ENCODE measurements around the gene PCP2.
A peak's percentile ranks its signal among the peaks of the same experiment; 100 is the strongest.

The PCP2 gene

DNA sequence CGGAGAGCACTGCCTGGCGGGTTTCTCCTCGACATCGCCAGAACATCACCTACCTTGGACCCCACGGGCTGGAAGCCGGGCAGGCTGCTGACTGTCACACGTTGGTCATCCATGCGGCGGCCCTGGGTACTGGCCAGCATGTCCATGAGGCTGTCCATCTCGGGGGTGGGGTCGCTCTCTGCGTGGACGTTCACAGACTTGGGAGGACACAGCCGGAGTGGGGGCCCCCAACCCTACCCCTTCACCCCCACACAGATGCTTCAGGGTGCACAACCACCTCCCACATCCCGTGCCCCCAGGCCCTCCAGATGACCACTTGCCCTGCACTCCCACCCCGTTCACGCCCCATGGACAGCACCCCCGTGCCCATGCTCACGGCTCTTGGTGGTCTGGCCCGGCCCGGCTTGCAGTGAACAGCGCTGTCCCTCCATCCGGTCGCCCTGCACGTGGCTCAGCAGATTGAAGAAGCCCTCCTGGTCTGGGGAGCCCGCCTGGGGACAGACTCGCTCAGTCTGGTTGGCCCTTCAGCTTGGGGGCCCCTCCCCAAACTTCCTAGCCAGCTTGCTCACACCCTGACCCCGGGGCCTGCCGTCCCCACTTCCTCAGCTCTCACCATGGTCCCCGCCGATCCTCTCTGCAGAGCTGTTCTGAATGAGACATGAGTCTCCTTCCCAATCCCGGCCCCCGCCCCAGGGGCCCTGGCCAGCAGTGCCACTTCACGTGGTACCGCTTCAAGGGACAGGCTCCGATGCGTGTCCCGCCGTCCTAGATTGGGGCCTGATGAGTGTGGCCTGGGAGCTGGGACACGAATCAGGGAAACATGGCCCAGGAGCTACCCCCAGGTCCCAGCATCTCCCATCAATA, 947 bp downstream of the PCP2 start:
- TF ChIP-seq, protein P1, sequence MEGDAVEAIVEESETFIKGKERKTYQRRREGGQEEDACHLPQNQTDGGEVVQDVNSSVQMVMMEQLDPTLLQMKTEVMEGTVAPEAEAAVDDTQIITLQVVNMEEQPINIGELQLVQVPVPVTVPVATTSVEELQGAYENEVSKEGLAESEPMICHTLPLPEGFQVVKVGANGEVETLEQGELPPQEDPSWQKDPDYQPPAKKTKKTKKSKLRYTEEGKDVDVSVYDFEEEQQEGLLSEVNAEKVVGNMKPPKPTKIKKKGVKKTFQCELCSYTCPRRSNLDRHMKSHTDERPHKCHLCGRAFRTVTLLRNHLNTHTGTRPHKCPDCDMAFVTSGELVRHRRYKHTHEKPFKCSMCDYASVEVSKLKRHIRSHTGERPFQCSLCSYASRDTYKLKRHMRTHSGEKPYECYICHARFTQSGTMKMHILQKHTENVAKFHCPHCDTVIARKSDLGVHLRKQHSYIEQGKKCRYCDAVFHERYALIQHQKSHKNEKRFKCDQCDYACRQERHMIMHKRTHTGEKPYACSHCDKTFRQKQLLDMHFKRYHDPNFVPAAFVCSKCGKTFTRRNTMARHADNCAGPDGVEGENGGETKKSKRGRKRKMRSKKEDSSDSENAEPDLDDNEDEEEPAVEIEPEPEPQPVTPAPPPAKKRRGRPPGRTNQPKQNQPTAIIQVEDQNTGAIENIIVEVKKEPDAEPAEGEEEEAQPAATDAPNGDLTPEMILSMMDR (conservative IDR thresholded peaks at IDR 0.05; ENCODE audit: low read length) = no peak
- no peak for TF ChIP-seq EZH2phosphoT487 (IDR thresholded peaks at IDR 0.05; ENCODE audit: borderline replicate concordance)
- H3K9me3 ChIP-seq (ENCODE audit: insufficient read depth, low read depth, low read length) = no peaks in the 10 kb centered on the region
- H3K4me2 ChIP-seq (ENCODE audit: low read depth, low read length, poor library complexity, severe bottlenecking) = no peak overlapping the region
- no peaks in the 10 kb centered on the region for H3F3A ChIP-seq (ENCODE audit: low read depth)
- H2AFZ ChIP-seq (ENCODE audit: low read length) = no peak overlapping the region
- H3K27me3 ChIP-seq (ENCODE audit: insufficient read depth, low read length, poor library complexity, severe bottlenecking) = no peaks in the 10 kb centered on the region
- H3K79me2 ChIP-seq (ENCODE audit: insufficient read depth, low read length) = peaks cover 45% of the 10 kb centered on the region
- H3K9ac ChIP-seq (ENCODE audit: low read depth, low read length, poor library complexity, severe bottlenecking) = no peak overlapping the region
- H3K4me3 ChIP-seq (ENCODE audit: low read length, poor library complexity, severe bottlenecking) = no peak overlapping the region
- H4K20me1 ChIP-seq (ENCODE audit: insufficient read depth, low read length, poor library complexity, severe bottlenecking) = peaks cover 16% of the 10 kb centered on the region
- H3K9me2 ChIP-seq (replicated peaks; ENCODE audit: low read depth, low read length) = no peaks in the 10 kb centered on the region
- H3K36me3 ChIP-seq (ENCODE audit: insufficient read depth, low read length) = no peaks in the 10 kb centered on the region
- peaks cover 9% of the 10 kb centered on the region for H3K4me1 ChIP-seq (ENCODE audit: insufficient read depth, low read length, poor library complexity, severe bottlenecking)

DNA sequence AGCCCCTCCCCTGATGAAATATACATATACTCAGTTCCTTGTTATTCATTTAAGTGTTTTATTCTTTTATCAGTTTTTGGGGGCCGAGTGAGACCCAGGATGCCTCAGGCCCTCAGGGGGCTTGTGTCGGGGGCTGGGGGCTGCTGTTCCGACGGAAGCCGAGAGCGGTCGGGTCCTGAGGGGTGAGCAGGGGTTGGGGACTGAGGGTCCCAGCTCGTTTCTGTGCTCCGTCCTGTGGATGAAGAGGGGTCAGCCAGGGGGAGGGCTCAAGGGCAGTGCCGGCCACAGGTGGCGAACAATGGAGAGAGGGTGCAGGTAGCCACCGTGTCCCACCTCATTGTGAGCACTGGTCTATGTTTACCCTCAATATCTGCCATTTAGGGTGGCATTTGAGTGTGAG, 1.9 kb downstream of the PCP2 start:
- Histone ChIP-seq H3K9me3 (ENCODE audit: insufficient read depth, low read depth, low read length) (no peaks in the 10 kb centered on the region), H3K79me2 (ENCODE audit: insufficient read depth, low read length) (peaks cover 55% of the 10 kb centered on the region), H3K27me3 (ENCODE audit: insufficient read depth, low read length, poor library complexity, severe bottlenecking) (no peaks in the 10 kb centered on the region), H3K4me3 (ENCODE audit: low read length, poor library complexity, severe bottlenecking) (no peak overlapping the region), H2AFZ (ENCODE audit: low read length) (no peak overlapping the region), H4K20me1 (ENCODE audit: insufficient read depth, low read length, poor library complexity, severe bottlenecking) (peaks cover 16% of the 10 kb centered on the region), H3K4me1 (ENCODE audit: insufficient read depth, low read length, poor library complexity, severe bottlenecking) (peaks cover 9% of the 10 kb centered on the region), H3K4me2 (ENCODE audit: low read depth, low read length, poor library complexity, severe bottlenecking) (peak overlapping the region; percentile 100), H3K9me2 (replicated peaks; ENCODE audit: low read depth, low read length) (no peaks in the 10 kb centered on the region), H3K36me3 (ENCODE audit: insufficient read depth, low read length) (no peaks in the 10 kb centered on the region), H3F3A (ENCODE audit: low read depth) (no peaks in the 10 kb centered on the region), H3K9ac (ENCODE audit: low read depth, low read length, poor library complexity, severe bottlenecking) (no peak overlapping the region)
- TF ChIP-seq, protein P1 (conservative IDR thresholded peaks at IDR 0.05; ENCODE audit: low read length) = no peak
- TF ChIP-seq EZH2phosphoT487 (IDR thresholded peaks at IDR 0.05; ENCODE audit: borderline replicate concordance) = no peak

DNA sequence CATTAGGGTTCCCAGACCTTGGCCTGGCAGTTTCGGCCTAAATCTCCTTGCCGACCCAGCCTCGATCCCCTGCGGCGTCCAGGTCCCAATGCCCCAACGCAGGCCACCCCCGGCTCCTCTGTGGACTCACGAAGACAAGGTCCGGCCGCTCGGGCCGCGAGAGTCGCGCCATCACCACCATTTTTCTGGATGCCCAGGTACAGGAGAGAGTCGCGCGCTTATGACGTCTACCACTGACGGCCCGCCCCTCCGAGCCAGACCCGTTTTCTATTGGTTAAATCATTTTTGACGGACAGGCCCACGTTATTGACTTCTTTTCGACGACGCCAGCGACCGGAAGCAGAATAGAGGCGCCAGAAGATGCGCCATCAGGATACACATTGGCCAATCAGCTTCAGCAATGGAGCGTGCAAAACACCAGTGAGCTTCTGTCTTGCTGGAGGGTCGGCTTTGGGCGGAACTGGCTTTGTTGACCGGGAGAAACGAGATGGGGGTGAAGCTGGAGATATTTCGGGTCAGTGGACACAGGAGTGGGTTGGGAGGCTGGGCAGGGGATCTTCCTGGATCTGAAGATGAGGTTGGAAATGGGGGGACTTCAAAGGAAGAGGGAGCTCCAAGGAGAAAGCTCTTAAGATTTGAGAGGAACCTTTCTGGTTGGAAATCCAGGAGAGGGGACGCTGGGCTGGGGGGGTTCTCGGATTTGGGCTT, 4.0 kb downstream of the PCP2 start, which contains the start of the genes PET100 and XAB2:
TSS of gene PET100 (plus strand) at position 447 of the 708 bp plus-strand sequence. CDS start at position 488, 41 bp downstream.
TSS of gene XAB2 (minus strand) at position 199 of the 708 bp plus-strand sequence. CDS start at position 181, 18 bp downstream.
- Histone ChIP-seq H3K36me3 (ENCODE audit: insufficient read depth, low read length) (peaks cover 3% of the 10 kb centered on the region; the same call in 1 of the 2 replicates), H3K4me1 (ENCODE audit: insufficient read depth, low read length, poor library complexity, severe bottlenecking) (peaks cover 9% of the 10 kb centered on the region), H3K9ac (ENCODE audit: low read depth, low read length, poor library complexity, severe bottlenecking) (peak within 1 kb of the TSS; percentile 92), H2AFZ (ENCODE audit: low read length) (peak within 1 kb of the TSS; percentile 71), H3K9me3 (ENCODE audit: insufficient read depth, low read depth, low read length) (no peaks in the 10 kb centered on the region), H3F3A (ENCODE audit: low read depth) (no peaks in the 10 kb centered on the region), H4K20me1 (ENCODE audit: insufficient read depth, low read length, poor library complexity, severe bottlenecking) (peaks cover 19% of the 10 kb centered on the region), H3K79me2 (ENCODE audit: insufficient read depth, low read length) (peaks cover 62% of the 10 kb centered on the region), H3K9me2 (replicated peaks; ENCODE audit: low read depth, low read length) (no peaks in the 10 kb centered on the region), H3K4me3 (ENCODE audit: low read length, poor library complexity, severe bottlenecking) (peak within 1 kb of the TSS; percentile 92), H3K4me2 (ENCODE audit: low read depth, low read length, poor library complexity, severe bottlenecking) (peak within 1 kb of the TSS; percentile 100), H3K27me3 (ENCODE audit: insufficient read depth, low read length, poor library complexity, severe bottlenecking) (no peaks in the 10 kb centered on the region)
- TF ChIP-seq EZH2phosphoT487 (IDR thresholded peaks at IDR 0.05; ENCODE audit: borderline replicate concordance) = no peak
- TF ChIP-seq, protein P1 (conservative IDR thresholded peaks at IDR 0.05; ENCODE audit: low read length) = no peak
